PFSK-1 (cell line): Measurements from ENCODE around the gene NIPAL4.

Experiments
- FOXP2 ChIP-seq: optimal IDR thresholded peaks from 2 replicates; pipeline ENCODE3; 2011; ENCODE audit warnings: borderline replicate concordance, control low read depth, inconsistent platforms; ENCODE audit not compliant: insufficient read depth; ENCODE audit errors: extremely low read length, extremely low read depth
- POLR2AphosphoS5 ChIP-seq: IDR thresholded peaks from 2 replicates; pipeline ENCODE4 v1.6.1; 2012; ENCODE audit warnings: low read depth, mild to moderate bottlenecking, control low read depth, low read length, moderate library complexity
- SIN3A ChIP-seq: IDR thresholded peaks from 2 replicates; pipeline ENCODE4 v1.6.1; 2012; ENCODE audit warnings: mild to moderate bottlenecking, low read length, moderate library complexity, borderline replicate concordance; ENCODE audit not compliant: insufficient read depth
- TAF1 ChIP-seq: IDR thresholded peaks from 2 replicates; pipeline ENCODE4 v1.6.1; 2012; ENCODE audit warnings: low read length, control low read depth, borderline replicate concordance; ENCODE audit not compliant: insufficient read depth

DNA sequence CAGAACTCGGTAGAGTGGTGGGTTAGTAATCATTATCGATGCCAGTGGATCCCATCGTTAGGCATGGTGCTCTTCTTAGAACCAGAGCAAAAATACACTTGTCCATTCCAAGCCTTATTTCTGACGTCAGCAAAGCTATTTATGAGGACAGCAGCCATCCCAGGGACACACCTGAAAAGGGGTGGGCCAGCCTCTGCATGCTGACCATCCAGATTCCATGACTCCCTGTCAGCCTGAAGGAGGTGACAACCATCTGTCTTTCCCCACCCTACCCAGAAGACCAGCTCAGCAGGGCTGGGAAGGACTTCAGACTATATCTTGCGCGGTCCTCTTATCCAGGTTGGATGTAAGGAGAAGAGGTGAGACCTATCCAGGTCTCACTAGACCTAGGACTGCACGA, 5.7 kb upstream of the NIPAL4 start:
- TF ChIP-seq TAF1 (no peak), POLR2AphosphoS5 (no peak), FOXP2 (no peak), SIN3A (no peak)
